ENCODE measurements around the gene SERPINA9.

The SERPINA9 gene

GRCh38 chr14:94470311-94470710 is 5.7 kb downstream of the SERPINA9 start:
- H2AFZ ChIP-seq: no peak overlapping the region
- no peaks in the 10 kb centered on the region for H3K27me3 ChIP-seq (ENCODE audit: control insufficient read depth, insufficient read depth, low read length)
- H3K36me3 ChIP-seq (ENCODE audit: control insufficient read depth, insufficient read depth, low read length): no peaks in the 10 kb centered on the region
- H3K9me3 ChIP-seq (ENCODE audit: control insufficient read depth, low read length): no peaks in the 10 kb centered on the region
- no peak for TF ChIP-seq CTCF (IDR thresholded peaks at IDR 0.05)
- no peak overlapping the region for H3K4me2 ChIP-seq (ENCODE audit: low read length)
- no peak overlapping the region for H3K9ac ChIP-seq
- H3K4me3 ChIP-seq (ENCODE audit: low read depth, low read length): no peak overlapping the region
- H3K27ac ChIP-seq: no peak overlapping the region
- no peaks in the 10 kb centered on the region for H3K4me1 ChIP-seq
- H3K79me2 ChIP-seq: no peaks in the 10 kb centered on the region

GRCh38 chr14:94469261-94469660 is 6.7 kb downstream of the SERPINA9 start:
- Histone ChIP-seq H2AFZ (no peak overlapping the region), H3K4me3 (ENCODE audit: low read depth, low read length) (no peak overlapping the region), H3K27ac (no peak overlapping the region), H3K9ac (no peak overlapping the region), H3K36me3 (ENCODE audit: control insufficient read depth, insufficient read depth, low read length) (no peaks in the 10 kb centered on the region), H3K79me2 (no peaks in the 10 kb centered on the region), H3K4me1 (no peaks in the 10 kb centered on the region), H3K4me2 (ENCODE audit: low read length) (no peak overlapping the region), H3K9me3 (ENCODE audit: control insufficient read depth, low read length) (no peaks in the 10 kb centered on the region), H3K27me3 (ENCODE audit: control insufficient read depth, insufficient read depth, low read length) (no peaks in the 10 kb centered on the region)
- no peak for TF ChIP-seq CTCF (IDR thresholded peaks at IDR 0.05)

GRCh38 chr14:94467728-94468520 is 8.1 kb downstream of the SERPINA9 start:
- no peak overlapping the region for H3K4me3 ChIP-seq (ENCODE audit: low read depth, low read length)
- H3K4me1 ChIP-seq: no peaks in the 10 kb centered on the region
- no peaks in the 10 kb centered on the region for H3K27me3 ChIP-seq (ENCODE audit: control insufficient read depth, insufficient read depth, low read length)
- H3K9ac ChIP-seq: no peak overlapping the region
- TF ChIP-seq CTCF (IDR thresholded peaks at IDR 0.05): no peak
- no peaks in the 10 kb centered on the region for H3K36me3 ChIP-seq (ENCODE audit: control insufficient read depth, insufficient read depth, low read length)
- H3K4me2 ChIP-seq (ENCODE audit: low read length): no peak overlapping the region
- no peaks in the 10 kb centered on the region for H3K79me2 ChIP-seq
- no peak overlapping the region for H3K27ac ChIP-seq
- no peak overlapping the region for H2AFZ ChIP-seq
- no peaks in the 10 kb centered on the region for H3K9me3 ChIP-seq (ENCODE audit: control insufficient read depth, low read length)

GRCh38 chr14:94466706-94467370 is 9.2 kb downstream of the SERPINA9 start:
- H3K27ac ChIP-seq: no peak overlapping the region
- no peaks in the 10 kb centered on the region for H3K27me3 ChIP-seq (ENCODE audit: control insufficient read depth, insufficient read depth, low read length)
- no peak overlapping the region for H3K4me2 ChIP-seq (ENCODE audit: low read length)
- no peaks in the 10 kb centered on the region for H3K9me3 ChIP-seq (ENCODE audit: control insufficient read depth, low read length)
- H3K79me2 ChIP-seq: no peaks in the 10 kb centered on the region
- no peak overlapping the region for H3K4me3 ChIP-seq (ENCODE audit: low read depth, low read length)
- H3K4me1 ChIP-seq: no peaks in the 10 kb centered on the region
- H3K36me3 ChIP-seq (ENCODE audit: control insufficient read depth, insufficient read depth, low read length): no peaks in the 10 kb centered on the region
- no peak overlapping the region for H2AFZ ChIP-seq
- no peak for TF ChIP-seq CTCF (IDR thresholded peaks at IDR 0.05)
- H3K9ac ChIP-seq: no peak overlapping the region
